ENCODE data around the gene N4BP2L2.

DNA sequence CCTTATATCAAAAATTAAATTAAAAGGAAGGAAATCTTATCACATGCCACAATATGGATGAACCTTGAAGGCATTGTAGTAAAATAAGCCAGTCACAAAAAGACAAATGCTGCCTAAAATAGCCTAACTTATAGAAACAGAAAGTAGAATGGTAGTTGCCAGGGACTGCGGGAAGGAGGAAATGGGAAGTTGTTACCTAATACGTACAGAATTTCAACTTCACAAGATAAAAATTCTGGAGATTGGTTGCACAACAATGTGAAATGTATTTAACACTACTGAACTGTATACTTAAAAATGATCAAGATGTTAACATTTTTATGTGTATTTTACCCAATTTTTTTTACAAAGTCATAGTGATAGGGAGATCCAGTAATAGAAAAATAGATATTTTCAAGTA, 10.2 kb upstream of the N4BP2L2 start:
- TF ChIP-seq, protein P1, sequence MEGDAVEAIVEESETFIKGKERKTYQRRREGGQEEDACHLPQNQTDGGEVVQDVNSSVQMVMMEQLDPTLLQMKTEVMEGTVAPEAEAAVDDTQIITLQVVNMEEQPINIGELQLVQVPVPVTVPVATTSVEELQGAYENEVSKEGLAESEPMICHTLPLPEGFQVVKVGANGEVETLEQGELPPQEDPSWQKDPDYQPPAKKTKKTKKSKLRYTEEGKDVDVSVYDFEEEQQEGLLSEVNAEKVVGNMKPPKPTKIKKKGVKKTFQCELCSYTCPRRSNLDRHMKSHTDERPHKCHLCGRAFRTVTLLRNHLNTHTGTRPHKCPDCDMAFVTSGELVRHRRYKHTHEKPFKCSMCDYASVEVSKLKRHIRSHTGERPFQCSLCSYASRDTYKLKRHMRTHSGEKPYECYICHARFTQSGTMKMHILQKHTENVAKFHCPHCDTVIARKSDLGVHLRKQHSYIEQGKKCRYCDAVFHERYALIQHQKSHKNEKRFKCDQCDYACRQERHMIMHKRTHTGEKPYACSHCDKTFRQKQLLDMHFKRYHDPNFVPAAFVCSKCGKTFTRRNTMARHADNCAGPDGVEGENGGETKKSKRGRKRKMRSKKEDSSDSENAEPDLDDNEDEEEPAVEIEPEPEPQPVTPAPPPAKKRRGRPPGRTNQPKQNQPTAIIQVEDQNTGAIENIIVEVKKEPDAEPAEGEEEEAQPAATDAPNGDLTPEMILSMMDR (IDR thresholded peaks at IDR 0.05; ENCODE audit: borderline replicate concordance, extremely low read depth, low read length, poor library complexity, severe bottlenecking) = no peak
- TF ChIP-seq EZH2 (IDR thresholded peaks at IDR 0.05; ENCODE audit: borderline replicate concordance, low read depth, low read length, severe bottlenecking) = no peak
